T-helper 2 cell treated with Interferon-gamma antibody and Interleukin-4, amounts not matched to agents 5 μg/mL and 100 μg/mL, for 36 hours (primary cell): Measurements from ENCODE around the gene SULT1A2.
"Not testable (repeated sequence)": the region's sequence is repeated elsewhere in the genome, so short reads cannot be mapped to it uniquely, and the experiment has no call there.

Source experiments
- DNase-seq: peaks from one replicate; pipeline ENCODE4 v3.0.0; 2021; ENCODE audit warnings: low spot score
- H3K27ac Mint-ChIP-seq: one replicate; pipeline ENCODE4 v1.8.0; 2021; ENCODE audit warnings: mild to moderate bottlenecking, mixed read lengths
- H3K27me3 Mint-ChIP-seq: one replicate; pipeline ENCODE4 v1.8.0; 2021; ENCODE audit warnings: low read depth, mixed read lengths
- H3K36me3 Mint-ChIP-seq: one replicate; pipeline ENCODE4 v1.8.0; 2021; ENCODE audit warnings: low read depth, mixed read lengths
- H3K4me1 Mint-ChIP-seq: one replicate; pipeline ENCODE4 v1.8.0; 2021; ENCODE audit warnings: low read depth, mixed read lengths
- H3K4me3 Mint-ChIP-seq: one replicate; pipeline ENCODE4 v1.8.0; 2022; ENCODE audit warnings: mild to moderate bottlenecking, moderate library complexity, mixed read lengths
- H3K9me3 Mint-ChIP-seq: one replicate; pipeline ENCODE4 v1.8.0; 2021; ENCODE audit warnings: mixed read lengths

Gene SULT1A2

DNA sequence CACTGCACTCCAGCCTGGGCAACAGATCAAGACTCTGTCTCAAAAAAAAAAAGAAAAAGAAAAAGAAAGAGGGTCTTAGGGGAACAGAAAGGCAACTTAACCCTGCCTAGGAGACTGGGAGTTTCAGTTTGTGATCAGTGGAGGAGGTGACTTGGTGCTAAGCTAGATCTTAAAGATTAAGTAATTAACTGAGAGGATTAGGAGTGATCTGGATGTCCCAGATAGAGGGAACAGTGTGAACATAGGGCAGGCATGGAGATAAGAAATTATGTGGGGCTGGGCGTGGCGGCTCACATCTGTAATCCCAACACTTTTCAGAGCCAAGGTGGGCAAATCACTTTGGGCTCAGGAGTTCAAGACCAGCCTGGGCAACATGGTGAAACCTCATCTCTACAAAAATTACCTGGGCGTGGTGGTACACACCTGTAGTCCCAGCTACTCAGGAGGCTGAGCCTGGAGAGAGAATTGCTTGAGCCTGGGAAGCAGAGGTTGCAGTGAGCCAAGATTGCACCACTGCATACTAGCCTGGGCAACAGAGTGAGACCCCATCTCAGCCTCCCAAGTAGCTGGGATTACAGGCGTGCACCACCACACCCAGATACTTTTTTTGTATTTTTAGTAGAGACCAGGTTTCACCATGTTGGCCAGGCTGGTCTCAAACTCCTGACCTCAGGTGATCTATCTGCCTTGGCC lies 30.5 kb downstream of the SULT1A2 start:
- H3K27ac Mint-ChIP-seq, H3K4me3 Mint-ChIP-seq, H3K4me1 Mint-ChIP-seq, H3K27me3 Mint-ChIP-seq, DNase-seq: not testable (repeated sequence)
- Mint-ChIP-seq H3K9me3 (peaks cover 18% of the 10 kb centered on the region), H3K36me3 (peaks cover 25% of the 10 kb centered on the region)

GRCh38 chr16:28563218-28563617 lies 33.6 kb downstream of the SULT1A2 start:
- Mint-ChIP-seq H3K9me3 (peaks cover 18% of the 10 kb centered on the region), H3K36me3 (peaks cover 41% of the 10 kb centered on the region), H3K4me1 (peaks cover 9% of the 10 kb centered on the region), H3K4me3 (no peak overlapping the region), H3K27me3 (no peaks in the 10 kb centered on the region), H3K27ac (no peak overlapping the region)
- DNase-seq = no peak

DNA sequence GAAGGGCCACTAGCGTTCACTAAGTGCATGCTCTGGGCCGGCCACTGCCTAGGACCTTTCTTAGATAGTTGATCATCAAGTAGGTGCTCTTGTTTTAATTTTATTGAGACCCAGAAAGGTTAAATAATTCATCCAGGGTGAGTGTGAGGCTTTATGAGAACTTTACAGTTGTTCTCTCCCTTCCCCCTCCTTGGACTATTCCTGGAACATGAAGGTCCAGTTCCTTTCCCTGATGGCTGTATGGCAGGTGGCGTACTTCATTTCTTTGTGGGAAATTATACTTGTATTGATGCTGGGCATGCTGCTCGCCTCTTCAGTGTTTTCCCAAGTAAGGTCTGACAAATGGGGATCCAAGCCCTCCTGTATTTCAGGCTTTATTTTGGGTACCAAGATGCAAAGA lies 34.7 kb downstream of the SULT1A2 start:
- Mint-ChIP-seq H3K36me3 (peaks cover 41% of the 10 kb centered on the region), H3K4me3 (no peak overlapping the region), H3K4me1 (peaks cover 9% of the 10 kb centered on the region), H3K27ac (no peak overlapping the region), H3K27me3 (no peaks in the 10 kb centered on the region), H3K9me3 (peaks cover 12% of the 10 kb centered on the region)
- DNase-seq = no peak

DNA sequence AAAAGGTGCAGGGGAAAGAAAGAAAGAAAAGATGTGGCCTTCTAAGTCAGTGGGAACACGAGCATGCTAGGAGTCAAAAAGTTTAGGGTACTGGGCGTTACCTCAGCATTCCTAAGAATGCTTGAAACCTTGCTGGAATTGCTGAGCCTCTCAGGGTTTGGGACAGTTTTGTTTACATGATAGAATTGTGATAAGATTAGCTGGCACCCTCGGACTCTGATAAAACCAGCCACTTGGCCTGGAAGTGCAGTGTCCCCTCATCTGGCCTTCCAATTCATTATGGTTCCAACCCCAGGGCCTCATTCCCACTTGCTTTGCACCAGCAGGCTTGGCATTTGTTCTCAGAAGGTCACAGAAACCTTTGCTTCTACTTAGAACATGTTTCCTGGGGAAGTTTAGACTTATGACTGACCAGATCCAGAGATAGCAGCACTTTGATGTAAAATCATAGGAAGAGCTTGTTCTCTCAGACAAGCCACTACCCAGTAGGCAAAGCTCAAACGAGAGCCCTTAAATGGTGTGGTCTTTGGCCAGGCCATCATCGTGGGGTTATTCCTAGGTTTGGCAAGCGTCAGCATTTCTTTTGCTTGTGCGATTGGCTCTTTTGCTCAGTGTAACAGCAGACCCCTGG lies 35.2 kb downstream of the SULT1A2 start:
- H3K4me3 Mint-ChIP-seq = no peak overlapping the region
- no peak overlapping the region for H3K27ac Mint-ChIP-seq
- peaks cover 9% of the 10 kb centered on the region for H3K4me1 Mint-ChIP-seq
- H3K9me3 Mint-ChIP-seq = peaks cover 10% of the 10 kb centered on the region
- peaks cover 43% of the 10 kb centered on the region for H3K36me3 Mint-ChIP-seq
- H3K27me3 Mint-ChIP-seq = no peaks in the 10 kb centered on the region
- no peak for DNase-seq

DNA sequence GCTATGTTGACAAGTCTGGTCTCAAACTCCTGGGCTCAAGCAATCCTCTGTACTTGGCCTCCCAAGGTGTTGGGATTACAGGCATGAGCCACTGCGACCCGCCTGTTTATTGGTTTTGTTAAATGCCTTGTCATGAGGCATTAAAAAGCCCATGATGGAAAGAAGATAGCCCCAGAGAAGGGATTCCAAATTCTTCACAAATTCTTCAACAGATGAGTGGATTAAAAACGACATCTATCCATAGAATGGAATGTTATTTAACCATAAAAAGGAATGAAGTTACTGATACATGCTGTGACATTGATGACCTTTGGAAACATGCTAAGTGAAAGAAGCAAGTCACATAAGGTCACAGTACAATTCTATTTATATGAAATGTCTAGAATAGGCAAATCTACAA lies 38.4 kb downstream of the SULT1A2 start:
- no peak overlapping the region for H3K27ac Mint-ChIP-seq
- H3K4me1 Mint-ChIP-seq = peaks cover 18% of the 10 kb centered on the region
- H3K27me3 Mint-ChIP-seq = no peaks in the 10 kb centered on the region
- no peak for DNase-seq
- no peak overlapping the region for H3K4me3 Mint-ChIP-seq
- no peaks in the 10 kb centered on the region for H3K9me3 Mint-ChIP-seq
- H3K36me3 Mint-ChIP-seq = peaks cover 33% of the 10 kb centered on the region

DNA sequence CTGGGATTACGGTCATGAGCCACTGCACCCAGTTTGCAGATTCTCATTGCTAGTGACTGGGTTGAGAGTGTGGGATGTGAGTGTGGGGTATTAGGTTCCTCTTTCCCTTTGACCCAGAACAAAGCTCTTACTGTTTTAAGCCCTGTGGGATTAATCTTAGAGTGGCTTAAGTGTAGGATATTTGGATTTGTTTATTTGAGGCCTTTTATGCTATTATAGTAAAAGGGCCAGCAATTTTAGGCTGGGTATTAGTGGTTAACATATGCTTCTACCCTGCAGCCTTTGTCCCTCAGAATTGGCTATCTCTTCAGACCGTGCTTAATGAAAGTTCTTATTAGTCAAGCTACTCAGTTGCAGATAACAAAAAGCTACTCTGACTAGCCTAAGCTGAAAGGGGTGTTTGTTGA lies 39.9 kb downstream of the SULT1A2 start:
- H3K4me3 Mint-ChIP-seq = no peak overlapping the region
- peaks cover 33% of the 10 kb centered on the region for H3K36me3 Mint-ChIP-seq
- H3K27me3 Mint-ChIP-seq = no peaks in the 10 kb centered on the region
- peaks cover 12% of the 10 kb centered on the region for H3K4me1 Mint-ChIP-seq
- H3K9me3 Mint-ChIP-seq = no peaks in the 10 kb centered on the region
- no peak overlapping the region for H3K27ac Mint-ChIP-seq
- no peak for DNase-seq

- Mint-ChIP-seq H3K9me3 (no peaks in the 10 kb centered on the region), H3K4me3 (no peak overlapping the region), H3K27me3 (no peaks in the 10 kb centered on the region), H3K36me3 (peaks cover 31% of the 10 kb centered on the region), H3K4me1 (peaks cover 10% of the 10 kb centered on the region), H3K27ac (no peak overlapping the region)
- peak; percentile 8 for DNase-seq
Observed at GRCh38 chr16:28555561-28555960, 41.3 kb downstream of the SULT1A2 start.

GRCh38 chr16:28554634-28555423 lies 42.0 kb downstream of the SULT1A2 start:
- peaks cover 9% of the 10 kb centered on the region for H3K4me1 Mint-ChIP-seq
- no peaks in the 10 kb centered on the region for H3K9me3 Mint-ChIP-seq
- H3K27me3 Mint-ChIP-seq = no peaks in the 10 kb centered on the region
- H3K27ac Mint-ChIP-seq = peak overlapping the region; percentile 79
- peaks cover 29% of the 10 kb centered on the region for H3K36me3 Mint-ChIP-seq
- H3K4me3 Mint-ChIP-seq = peak overlapping the region; percentile 88
- DNase-seq = no peak

DNA sequence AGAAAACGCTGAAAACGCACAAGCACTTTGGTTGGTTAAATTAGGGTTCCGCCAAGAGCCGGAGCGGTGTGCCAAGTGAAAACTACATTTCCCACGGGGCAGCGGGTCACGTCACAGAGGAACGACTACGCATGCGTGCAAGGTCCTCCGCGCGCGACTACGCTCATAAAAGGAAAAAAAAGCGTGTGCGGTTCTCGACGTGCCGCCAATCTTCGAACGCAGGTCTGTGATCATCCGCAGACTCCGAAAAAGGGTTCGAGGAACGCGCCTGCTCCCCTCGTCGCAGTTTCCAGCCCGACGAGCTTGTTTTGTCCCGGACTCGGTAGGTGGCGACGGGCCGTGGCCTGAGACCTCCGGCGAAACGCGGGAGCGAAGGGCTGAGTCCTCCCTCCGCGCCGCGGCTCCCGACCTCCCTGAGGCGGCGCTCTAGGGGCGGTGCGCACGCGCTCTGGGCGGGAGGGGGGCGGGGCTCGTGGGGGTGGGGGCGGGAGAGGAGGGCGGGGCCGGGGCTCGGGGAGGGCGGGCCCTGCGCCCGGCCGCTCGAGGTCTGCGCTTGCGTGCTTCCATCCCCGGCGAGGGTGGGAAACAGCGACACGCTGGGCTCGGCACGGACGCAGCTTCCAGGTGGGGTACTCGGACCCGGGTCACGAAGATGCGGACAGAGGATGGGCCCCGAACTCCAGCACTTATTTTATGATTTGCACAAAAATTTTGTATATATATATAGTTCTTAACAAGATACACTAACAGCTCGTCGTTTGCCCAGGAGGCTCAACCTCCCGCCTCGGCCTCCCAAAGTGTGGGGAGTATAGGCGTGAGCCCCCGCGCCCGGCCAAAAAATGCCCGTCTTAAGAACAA lies 42.8 kb downstream of the SULT1A2 start, which contains the start of gene SGF29:
Gene SGF29 (plus strand): TSS at position 145 of the 858 bp plus-strand sequence. CDS start 27,150 bp downstream, outside the sequence.
- peak; percentile 88 for DNase-seq
- H3K36me3 Mint-ChIP-seq = peaks cover 21% of the 10 kb centered on the region
- peak within 1 kb of the TSS; percentile 94 for H3K4me3 Mint-ChIP-seq
- no peaks in the 10 kb centered on the region for H3K9me3 Mint-ChIP-seq
- H3K27ac Mint-ChIP-seq = peak within 1 kb of the TSS; percentile 97
- no peaks in the 10 kb centered on the region for H3K27me3 Mint-ChIP-seq
- peaks cover 12% of the 10 kb centered on the region for H3K4me1 Mint-ChIP-seq

DNA sequence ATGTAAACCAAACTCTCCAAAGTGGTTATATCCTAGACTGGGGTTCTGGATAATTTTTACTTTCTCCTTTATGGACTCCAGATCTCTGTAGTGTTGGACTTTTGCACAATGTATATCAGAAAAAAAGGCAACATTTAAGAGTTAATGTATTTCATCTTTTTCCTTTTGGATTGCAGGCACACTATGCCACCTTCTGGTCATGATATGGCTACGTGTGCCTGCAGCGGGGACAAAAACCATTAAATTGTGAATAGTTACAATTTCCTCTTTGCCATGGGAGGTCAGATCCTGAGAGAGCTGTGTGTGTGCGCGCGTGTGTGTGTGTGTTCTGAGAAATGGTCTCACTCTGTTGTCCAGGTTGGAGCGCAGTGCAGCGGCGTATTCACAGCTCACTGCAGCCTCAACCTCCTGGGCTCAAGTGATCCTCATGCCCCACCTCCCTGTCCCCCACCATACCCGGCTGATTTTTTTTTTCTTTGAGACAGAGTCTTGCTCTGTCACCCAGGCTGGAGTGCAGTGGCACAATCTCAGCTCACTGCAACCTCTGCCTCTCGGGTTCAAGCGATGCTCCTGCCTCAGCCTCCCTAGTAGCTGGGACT lies 47.5 kb downstream of the SULT1A2 start:
- Mint-ChIP-seq H3K36me3 (no peaks in the 10 kb centered on the region), H3K4me3 (no peak overlapping the region), H3K27ac (peak overlapping the region; percentile 44), H3K9me3 (no peaks in the 10 kb centered on the region), H3K4me1 (peaks cover 4% of the 10 kb centered on the region), H3K27me3 (peaks cover 3% of the 10 kb centered on the region)
- DNase-seq = no peak

- H3K9me3 Mint-ChIP-seq = no peaks in the 10 kb centered on the region
- H3K27ac Mint-ChIP-seq = no peak overlapping the region
- no peak overlapping the region for H3K4me3 Mint-ChIP-seq
- H3K36me3 Mint-ChIP-seq = no peaks in the 10 kb centered on the region
- no peak for DNase-seq
- peaks cover 3% of the 10 kb centered on the region for H3K4me1 Mint-ChIP-seq
- peaks cover 3% of the 10 kb centered on the region for H3K27me3 Mint-ChIP-seq
Observed at GRCh38 chr16:28548306-28548802, 48.5 kb downstream of the SULT1A2 start.

- Mint-ChIP-seq H3K27ac (no peak overlapping the region), H3K36me3 (no peaks in the 10 kb centered on the region), H3K27me3 (peaks cover 3% of the 10 kb centered on the region), H3K9me3 (no peaks in the 10 kb centered on the region), H3K4me1 (peaks cover 5% of the 10 kb centered on the region), H3K4me3 (no peak overlapping the region)
- DNase-seq = no peak
Observed at GRCh38 chr16:28546626-28547025, 50.2 kb downstream of the SULT1A2 start.

DNA sequence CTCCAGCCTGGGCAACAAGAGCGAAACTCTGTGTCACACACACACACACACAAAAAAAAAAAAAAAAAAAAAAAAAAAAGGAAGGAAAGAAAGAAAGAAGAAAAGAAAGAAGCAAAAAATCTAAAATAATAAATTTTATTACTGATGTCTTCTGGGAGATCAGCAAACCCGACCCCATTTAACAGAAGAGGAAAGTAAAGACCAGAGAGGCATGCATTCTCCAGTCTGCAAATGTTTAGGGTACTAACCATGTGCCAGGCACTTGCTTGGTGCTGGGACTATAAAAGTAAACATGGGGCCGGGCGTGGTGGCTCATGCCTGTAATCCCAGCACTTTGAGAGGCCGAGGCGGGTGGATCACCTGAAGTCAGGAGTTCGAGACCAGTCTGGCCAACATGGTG lies 50.9 kb downstream of the SULT1A2 start:
- H3K9me3 Mint-ChIP-seq, H3K36me3 Mint-ChIP-seq, DNase-seq, H3K27ac Mint-ChIP-seq, H3K4me1 Mint-ChIP-seq, H3K27me3 Mint-ChIP-seq, H3K4me3 Mint-ChIP-seq: not testable (repeated sequence)
